GM21390 (cell line): ENCODE data around the gene FSTL4.

Source experiments
- ATAC-seq: cut with Tn5 transposase; IDR thresholded peaks from one replicate; pipeline ENCODE4 v1.9.1; 2021; ENCODE audit not compliant: unreplicated experiment

The FSTL4 gene

GRCh38 chr5:133273661-133274596 is 338.4 kb downstream of the FSTL4 start:
- ATAC-seq: no peak

- no peak for ATAC-seq
Observed at GRCh38 chr5:133272345-133272744, 340.0 kb downstream of the FSTL4 start.

- no peak for ATAC-seq
Observed at GRCh38 chr5:133271606-133272005, 340.7 kb downstream of the FSTL4 start.

- ATAC-seq: no peak
Observed at GRCh38 chr5:133269691-133270090, 342.6 kb downstream of the FSTL4 start.

- ATAC-seq: no peak
Observed at GRCh38 chr5:133267601-133268000, 344.7 kb downstream of the FSTL4 start.

GRCh38 chr5:133266966-133267365 is 345.4 kb downstream of the FSTL4 start:
- ATAC-seq: no peak

GRCh38 chr5:133266527-133266878 is 345.8 kb downstream of the FSTL4 start:
- no peak for ATAC-seq

- ATAC-seq: no peak
Observed at GRCh38 chr5:133265720-133266526, 346.4 kb downstream of the FSTL4 start.

GRCh38 chr5:133265257-133265656 is 347.1 kb downstream of the FSTL4 start:
- ATAC-seq: no peak

- no peak for ATAC-seq
Observed at GRCh38 chr5:133262690-133263089, 349.7 kb downstream of the FSTL4 start.

GRCh38 chr5:133261993-133262392 is 350.3 kb downstream of the FSTL4 start:
- no peak for ATAC-seq

- ATAC-seq: no peak
Observed at GRCh38 chr5:133260715-133261114, 351.6 kb downstream of the FSTL4 start.

GRCh38 chr5:133259199-133259997 is 352.9 kb downstream of the FSTL4 start:
- ATAC-seq: no peak

GRCh38 chr5:133257977-133258376 is 354.4 kb downstream of the FSTL4 start:
- ATAC-seq: no peak

GRCh38 chr5:133256276-133256675 is 356.1 kb downstream of the FSTL4 start:
- no peak for ATAC-seq

GRCh38 chr5:133254803-133255202 is 357.5 kb downstream of the FSTL4 start:
- ATAC-seq: no peak

GRCh38 chr5:133253671-133254070 is 358.7 kb downstream of the FSTL4 start:
- ATAC-seq: no peak

- ATAC-seq: no peak
Observed at GRCh38 chr5:133253070-133253469, 359.3 kb downstream of the FSTL4 start.

- no peak for ATAC-seq
Observed at GRCh38 chr5:133252133-133252480, 360.2 kb downstream of the FSTL4 start.

- ATAC-seq: no peak
Observed at GRCh38 chr5:133251296-133252132, 360.8 kb downstream of the FSTL4 start.
